Measurements from ENCODE around the gene PRTFDC1. TPM values are rescaled to one million over a fixed set of nuclear protein-coding genes. Genes with fewer than 3 reads are reported as not detected.

The PRTFDC1 gene
- total RNA-seq, 4 donors from 2014 or later, result 0.15 to 2.2 (median 1.8) TPM

GRCh38 chr10:24906372-24906771, 46.0 kb downstream of the PRTFDC1 start:
- Histone ChIP-seq H3K36me3 (no peaks in the 10 kb centered on the region), H3K9me3 (no peaks in the 10 kb centered on the region), H3K27ac (no peak overlapping the region), H3K27me3 (no peaks in the 10 kb centered on the region), H3K4me1 (peaks cover 6 to 15% (median 12%) of the 10 kb centered on the region in 3 donors), H3K4me3 (no peak overlapping the region)
- WGBS, 2 donors, result 76 to 96% methylated on average over 2 to 3 of the region's 3 CpGs
- no peak for TF ChIP-seq POLR2A (IDR thresholded peaks at IDR 0.05)
- TF ChIP-seq, protein P1, sequence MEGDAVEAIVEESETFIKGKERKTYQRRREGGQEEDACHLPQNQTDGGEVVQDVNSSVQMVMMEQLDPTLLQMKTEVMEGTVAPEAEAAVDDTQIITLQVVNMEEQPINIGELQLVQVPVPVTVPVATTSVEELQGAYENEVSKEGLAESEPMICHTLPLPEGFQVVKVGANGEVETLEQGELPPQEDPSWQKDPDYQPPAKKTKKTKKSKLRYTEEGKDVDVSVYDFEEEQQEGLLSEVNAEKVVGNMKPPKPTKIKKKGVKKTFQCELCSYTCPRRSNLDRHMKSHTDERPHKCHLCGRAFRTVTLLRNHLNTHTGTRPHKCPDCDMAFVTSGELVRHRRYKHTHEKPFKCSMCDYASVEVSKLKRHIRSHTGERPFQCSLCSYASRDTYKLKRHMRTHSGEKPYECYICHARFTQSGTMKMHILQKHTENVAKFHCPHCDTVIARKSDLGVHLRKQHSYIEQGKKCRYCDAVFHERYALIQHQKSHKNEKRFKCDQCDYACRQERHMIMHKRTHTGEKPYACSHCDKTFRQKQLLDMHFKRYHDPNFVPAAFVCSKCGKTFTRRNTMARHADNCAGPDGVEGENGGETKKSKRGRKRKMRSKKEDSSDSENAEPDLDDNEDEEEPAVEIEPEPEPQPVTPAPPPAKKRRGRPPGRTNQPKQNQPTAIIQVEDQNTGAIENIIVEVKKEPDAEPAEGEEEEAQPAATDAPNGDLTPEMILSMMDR (IDR thresholded peaks at IDR 0.05), result no peak
- intact Hi-C loops (cut with DNase I), result no loop called here
- no peak for DNase-seq

DNA sequence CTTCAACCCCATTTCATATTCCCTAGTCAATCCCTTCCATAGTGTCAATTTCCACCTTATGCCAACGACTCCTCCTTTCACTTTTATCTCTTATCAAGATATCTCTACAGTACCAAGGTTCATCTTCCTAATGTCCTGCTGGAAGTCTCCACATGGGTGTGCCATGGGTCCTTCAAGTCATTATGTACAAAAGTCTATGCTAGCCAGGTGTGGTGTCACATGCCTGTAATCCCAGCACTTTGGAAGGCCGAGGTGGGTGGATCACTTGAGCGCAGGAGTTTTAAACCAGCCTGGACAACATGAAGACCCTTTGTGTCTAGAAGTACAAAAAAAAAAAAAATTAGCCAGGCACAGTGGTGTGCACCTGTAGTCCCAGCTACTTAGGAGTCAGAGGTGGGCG, 47.6 kb downstream of the PRTFDC1 start:
- no peak for DNase-seq
- intact Hi-C loops (cut with DNase I), result no loop called here
- Histone ChIP-seq H3K4me1 (peaks cover 9 to 22% (median 13%) of the 10 kb centered on the region in 3 donors), H3K9me3 (no peaks in the 10 kb centered on the region), H3K27ac (no peak overlapping the region), H3K4me3 (no peak overlapping the region), H3K27me3 (no peaks in the 10 kb centered on the region), H3K36me3 (no peaks in the 10 kb centered on the region)
- TF ChIP-seq POLR2A (IDR thresholded peaks at IDR 0.05), result no peak
- TF ChIP-seq, protein P1 (IDR thresholded peaks at IDR 0.05), result no peak
- 83 to 91% methylated on average over 2 to 4 of the region's 4 CpGs for WGBS, 2 donors

- Histone ChIP-seq H3K27me3 (no peaks in the 10 kb centered on the region), H3K36me3 (no peaks in the 10 kb centered on the region), H3K27ac (peak overlapping the region in 1 of 4 donors; percentile 64), H3K9me3 (no peaks in the 10 kb centered on the region), H3K4me1 (peaks cover 9 to 22% (median 13%) of the 10 kb centered on the region in 3 donors), H3K4me3 (no peak overlapping the region)
- WGBS, 2 donors, result 50 to 63% methylated on average over 1 of the region's 1 CpG
- no peak for DNase-seq
- intact Hi-C loops (cut with DNase I), result no loop called here
- TF ChIP-seq, protein P1 (IDR thresholded peaks at IDR 0.05), result no peak
- TF ChIP-seq POLR2A (IDR thresholded peaks at IDR 0.05), result no peak
Measured at GRCh38 chr10:24902400-24902728, 50.0 kb downstream of the PRTFDC1 start.

GRCh38 chr10:24901686-24902399, 50.6 kb downstream of the PRTFDC1 start:
- Histone ChIP-seq H3K4me1 (peaks cover 9 to 22% (median 13%) of the 10 kb centered on the region in 3 donors), H3K27me3 (no peaks in the 10 kb centered on the region), H3K4me3 (no peak overlapping the region), H3K36me3 (no peaks in the 10 kb centered on the region), H3K9me3 (no peaks in the 10 kb centered on the region), H3K27ac (peak overlapping the region; percentile 29 to 64 (median 37))
- DNase-seq, result no peak
- intact Hi-C loops (cut with DNase I), result no loop called here
- TF ChIP-seq POLR2A (IDR thresholded peaks at IDR 0.05), result no peak
- TF ChIP-seq, protein P1 (IDR thresholded peaks at IDR 0.05), result no peak
- 10 to 12% methylated on average over 4 to 5 of the region's 5 CpGs for WGBS, 2 donors

- Histone ChIP-seq H3K4me3 (no peak overlapping the region), H3K27ac (peak overlapping the region; percentile 29 to 64 (median 37)), H3K9me3 (no peaks in the 10 kb centered on the region), H3K27me3 (no peaks in the 10 kb centered on the region), H3K4me1 (peaks cover 9 to 22% (median 13%) of the 10 kb centered on the region in 3 donors), H3K36me3 (no peaks in the 10 kb centered on the region)
- intact Hi-C loops (cut with DNase I), result no loop called here
- no peak for DNase-seq
- TF ChIP-seq POLR2A (IDR thresholded peaks at IDR 0.05), result no peak
- TF ChIP-seq, protein P1 (IDR thresholded peaks at IDR 0.05), result no peak
- 61 to 86% methylated on average over 7 of the region's 7 CpGs for WGBS, 2 donors
Measured at GRCh38 chr10:24900888-24901685, 51.3 kb downstream of the PRTFDC1 start.

All from esophagus squamous epithelium (tissue), 5 donors.